ENCODE data around the gene MRTFB.
A peak's percentile ranks its signal among the peaks of the same experiment; 100 is the strongest.

MRTFB gene

GRCh38 chr16:14249291-14250032 is 178.3 kb downstream of the MRTFB start:
- no peak overlapping the region for H3K4me3 ChIP-seq (replicated peaks; ENCODE audit: low read depth, low read length)
- peak; percentile 96 for TF ChIP-seq CTCF (IDR thresholded peaks at IDR 0.05; ENCODE audit: low read length, missing control alignments)
- peak; percentile 67 for DNase-seq (ENCODE audit: low read depth)

- DNase-seq (ENCODE audit: low read depth) = no peak
- no peak for TF ChIP-seq CTCF (IDR thresholded peaks at IDR 0.05; ENCODE audit: low read length, missing control alignments)
- H3K4me3 ChIP-seq (replicated peaks; ENCODE audit: low read depth, low read length) = no peak overlapping the region
Observed at GRCh38 chr16:14251419-14251818, 180.3 kb downstream of the MRTFB start.

GRCh38 chr16:14252860-14253259 is 181.7 kb downstream of the MRTFB start:
- no peak for DNase-seq (ENCODE audit: low read depth)
- TF ChIP-seq CTCF (IDR thresholded peaks at IDR 0.05; ENCODE audit: low read length, missing control alignments) = no peak
- H3K4me3 ChIP-seq (replicated peaks; ENCODE audit: low read depth, low read length) = no peak overlapping the region

GRCh38 chr16:14263011-14263410 is 191.9 kb downstream of the MRTFB start:
- no peak overlapping the region for H3K4me3 ChIP-seq (replicated peaks; ENCODE audit: low read depth, low read length)
- no peak for DNase-seq (ENCODE audit: low read depth)

GRCh38 chr16:14263769-14264168 is 192.7 kb downstream of the MRTFB start:
- no peak for TF ChIP-seq CTCF (IDR thresholded peaks at IDR 0.05; ENCODE audit: low read length, missing control alignments)
- DNase-seq (ENCODE audit: low read depth) = no peak
- no peak overlapping the region for H3K4me3 ChIP-seq (replicated peaks; ENCODE audit: low read depth, low read length)

More at GRCh38 chr16:14263011-14263410, 191.9 kb downstream of the MRTFB start:
- no peak for TF ChIP-seq CTCF (IDR thresholded peaks at IDR 0.05; ENCODE audit: low read length, missing control alignments)

GRCh38 chr16:14264327-14264943 is 193.3 kb downstream of the MRTFB start:
- no peak for DNase-seq (ENCODE audit: low read depth)
- H3K4me3 ChIP-seq (replicated peaks; ENCODE audit: low read depth, low read length) = no peak overlapping the region
- TF ChIP-seq CTCF (IDR thresholded peaks at IDR 0.05; ENCODE audit: low read length, missing control alignments) = no peak
